HG03139 (cell line): ENCODE measurements around the gene FBLN2.

Experiments
- ATAC-seq: cut with Tn5 transposase; IDR thresholded peaks from one replicate; pipeline ENCODE4 v1.9.1; 2021; ENCODE audit not compliant: unreplicated experiment

The FBLN2 gene

DNA sequence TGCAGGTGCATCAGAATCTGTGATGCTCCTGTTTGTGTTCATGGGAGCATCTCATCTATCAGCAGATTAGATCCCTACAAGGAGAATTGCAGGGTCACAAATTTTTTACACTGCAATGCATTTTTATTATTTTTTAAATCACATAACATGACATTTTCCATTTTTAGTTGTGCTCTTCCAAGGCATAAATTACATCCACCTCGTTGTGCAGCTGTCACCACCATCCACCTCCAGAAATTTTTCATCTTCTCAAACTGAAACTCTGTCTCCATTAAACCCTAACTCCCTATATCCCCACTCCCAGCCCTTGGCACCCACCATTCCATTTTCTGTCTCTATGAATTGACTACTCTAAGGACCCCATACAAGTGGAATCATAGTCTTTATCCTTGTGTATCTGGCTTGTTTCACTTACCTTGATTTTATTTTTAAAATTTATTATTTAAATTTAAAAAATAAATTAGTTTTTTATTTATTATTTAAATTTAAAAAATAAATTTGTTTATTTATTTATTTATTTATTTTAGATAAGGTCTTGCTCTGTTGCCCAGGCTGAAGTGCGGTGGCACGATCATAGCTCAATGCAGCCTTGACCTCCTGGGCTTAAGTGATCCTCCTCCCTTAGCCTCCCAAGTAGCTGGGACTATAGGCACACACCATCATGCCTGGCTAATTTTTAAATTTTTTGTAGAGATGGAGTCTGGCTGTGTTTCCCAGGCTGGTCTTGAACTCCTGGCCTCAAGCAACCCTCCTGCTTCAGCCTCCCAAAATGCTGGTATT lies 47.7 kb downstream of the FBLN2 start:
- ATAC-seq, result no peak

DNA sequence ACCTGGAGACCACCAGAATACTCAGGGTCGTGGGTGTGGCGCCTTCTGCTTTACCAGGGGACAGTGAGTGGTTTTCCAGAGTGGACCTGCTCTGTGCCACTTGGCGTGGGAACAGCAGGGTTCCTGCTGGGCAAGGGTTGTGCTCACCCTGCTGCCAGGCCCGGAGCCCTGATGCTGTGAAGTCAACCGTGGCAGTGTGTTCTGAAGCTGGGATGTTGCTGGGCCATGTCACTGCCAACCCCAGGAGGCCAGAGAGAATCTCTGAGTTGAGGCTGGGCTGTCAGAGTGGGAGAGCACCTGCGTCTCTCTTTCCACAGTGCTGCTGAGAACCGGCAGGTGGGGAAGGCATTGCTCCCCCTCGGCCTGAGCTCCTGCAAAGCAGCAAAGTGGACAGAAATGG lies 48.7 kb downstream of the FBLN2 start:
- ATAC-seq, result no peak

DNA sequence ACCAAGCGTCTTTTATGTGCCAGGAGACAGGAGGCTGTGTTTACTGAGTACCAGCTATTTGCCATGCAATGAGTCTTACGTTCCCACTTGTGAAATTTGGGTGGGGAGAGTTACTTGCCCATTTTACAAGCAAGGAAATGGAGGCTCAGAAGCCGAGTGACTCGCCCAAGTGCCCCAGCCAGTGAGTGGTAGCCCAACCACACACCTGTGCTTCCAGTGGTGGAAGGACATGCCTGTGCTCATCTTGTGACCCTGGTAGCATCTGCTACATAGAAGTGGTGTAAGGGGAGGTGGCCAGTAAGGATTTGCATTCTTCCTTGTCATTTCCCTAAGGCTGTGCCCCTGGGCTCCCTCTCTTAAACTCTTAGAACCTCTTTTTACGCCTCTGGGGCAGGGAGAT lies 49.3 kb downstream of the FBLN2 start:
- no peak for ATAC-seq

DNA sequence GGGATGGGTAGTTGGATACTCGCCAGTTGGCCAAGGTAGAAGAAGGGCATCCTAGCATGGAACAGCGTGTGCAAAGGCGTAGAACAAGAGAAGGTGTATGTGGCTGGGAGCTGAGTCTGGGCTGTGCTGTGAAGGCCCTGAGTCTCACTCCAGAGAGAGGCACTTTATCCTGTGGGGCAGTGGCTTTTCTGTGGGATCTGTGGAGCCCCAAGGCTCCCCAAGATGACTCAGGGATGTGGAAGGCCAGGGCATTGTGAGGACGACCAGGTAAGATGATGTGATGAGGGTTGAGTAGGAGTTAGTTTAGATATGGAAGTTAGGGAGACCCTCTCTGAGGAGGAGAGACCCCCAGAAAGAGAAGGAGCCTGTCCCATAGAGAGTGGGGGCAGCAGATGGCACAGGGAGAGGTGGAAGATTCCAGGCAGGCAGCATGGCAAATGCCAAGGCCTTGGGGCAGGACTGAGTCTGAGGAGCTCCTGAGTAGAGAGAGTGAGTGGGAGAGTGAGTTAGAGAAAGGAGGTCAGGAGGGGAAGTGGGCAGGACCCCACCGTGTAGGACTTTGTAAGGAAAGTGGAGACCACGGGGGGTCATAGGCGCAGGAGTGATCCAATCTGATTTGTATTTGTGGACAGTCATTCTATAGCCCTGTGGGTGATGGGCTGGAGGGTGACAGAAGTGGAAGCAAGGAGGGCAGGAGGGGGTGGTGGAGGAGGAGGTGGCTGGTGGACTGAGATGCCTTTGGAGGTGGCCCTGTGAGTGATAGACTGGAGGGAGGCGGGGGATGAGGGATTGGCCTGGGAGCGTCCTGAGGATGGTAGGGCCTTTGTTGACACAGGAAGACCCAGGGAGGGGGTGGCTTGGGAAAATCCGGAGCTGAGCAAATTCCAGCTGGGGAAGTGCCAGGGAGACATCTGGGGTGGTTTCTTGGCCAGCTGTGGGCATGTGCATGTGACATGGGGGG lies 50.3 kb downstream of the FBLN2 start:
- ATAC-seq, result no peak

DNA sequence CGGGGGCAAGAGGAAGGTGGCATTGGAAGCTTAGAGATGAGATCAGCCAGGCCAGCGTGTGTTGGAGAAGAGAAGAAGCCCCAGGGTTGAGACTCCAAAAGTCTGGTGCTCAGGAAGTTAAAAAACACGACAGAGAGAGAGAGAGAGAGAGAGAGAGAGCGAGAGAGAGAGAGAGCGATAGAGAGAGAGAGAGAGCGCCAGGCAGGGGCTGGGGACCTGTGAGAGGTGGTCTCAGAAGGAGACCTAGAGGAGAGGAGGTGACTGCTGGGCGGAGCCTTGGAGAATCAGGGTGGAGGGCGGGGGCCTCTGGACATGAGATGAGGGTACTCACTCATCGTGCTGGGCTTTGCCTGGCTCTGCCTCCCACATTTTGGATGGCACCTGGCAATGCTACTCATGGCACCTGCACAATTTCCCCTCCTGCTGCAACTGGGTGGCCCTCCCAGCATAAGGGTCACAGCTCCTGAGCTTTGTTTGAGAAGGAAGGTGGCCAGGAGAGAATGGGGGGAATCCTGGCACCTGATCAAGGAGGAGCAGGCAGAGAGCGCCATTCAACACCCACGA lies 51.0 kb downstream of the FBLN2 start:
- ATAC-seq, result no peak

DNA sequence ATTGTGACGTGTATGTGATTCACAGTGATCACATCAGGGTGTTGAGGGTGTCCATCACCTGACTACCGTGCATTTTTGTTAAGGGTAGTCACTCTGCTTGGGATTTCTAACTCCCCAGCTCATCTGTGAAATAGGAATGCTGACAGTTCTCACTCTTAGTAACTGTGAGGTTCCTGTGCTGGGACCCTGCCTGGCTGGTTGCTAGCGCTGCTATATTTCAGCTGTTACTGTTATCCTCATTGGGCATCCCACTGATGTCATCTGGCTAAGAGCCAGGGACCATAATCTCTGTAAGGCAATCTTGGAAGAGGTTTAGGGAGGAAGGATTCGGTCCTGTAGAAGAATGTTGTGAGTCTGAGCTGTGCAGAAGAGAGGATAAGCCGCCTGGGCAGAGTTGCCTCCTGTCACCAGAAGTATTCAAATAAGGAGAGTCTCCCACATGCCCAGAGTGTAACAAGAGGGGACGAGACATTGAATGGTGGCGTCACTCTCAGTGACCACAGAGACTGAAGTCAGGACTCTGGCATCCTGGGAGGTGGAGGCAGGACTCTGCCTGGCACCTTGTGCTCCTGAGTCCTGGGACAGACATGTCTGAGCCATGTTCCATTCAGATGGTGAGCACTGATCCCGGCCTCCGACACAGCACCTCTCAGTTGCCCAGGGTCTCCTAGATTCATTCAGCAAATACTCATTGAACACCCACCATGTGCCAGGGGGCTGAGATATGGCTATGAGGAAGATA lies 52.2 kb downstream of the FBLN2 start:
- no peak for ATAC-seq

DNA sequence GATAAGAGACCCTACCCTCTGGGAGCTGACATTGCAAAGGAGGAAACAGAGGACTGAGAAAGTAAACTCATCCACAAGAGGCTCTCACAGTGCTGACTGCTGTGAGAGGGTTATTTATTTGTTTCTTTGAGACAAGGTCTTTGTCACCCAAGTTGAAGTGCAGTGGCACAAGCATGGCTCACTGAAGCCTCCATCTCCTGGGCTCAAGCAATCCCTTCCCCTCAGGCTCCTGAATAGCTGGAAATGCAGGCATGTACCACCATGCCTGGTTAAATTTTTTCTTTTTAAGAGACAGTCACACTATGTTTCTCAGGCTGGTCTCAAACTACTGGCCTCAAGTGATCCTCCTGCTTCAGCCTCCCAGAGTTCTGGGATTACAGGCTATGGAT lies 52.8 kb downstream of the FBLN2 start:
- no peak for ATAC-seq

DNA sequence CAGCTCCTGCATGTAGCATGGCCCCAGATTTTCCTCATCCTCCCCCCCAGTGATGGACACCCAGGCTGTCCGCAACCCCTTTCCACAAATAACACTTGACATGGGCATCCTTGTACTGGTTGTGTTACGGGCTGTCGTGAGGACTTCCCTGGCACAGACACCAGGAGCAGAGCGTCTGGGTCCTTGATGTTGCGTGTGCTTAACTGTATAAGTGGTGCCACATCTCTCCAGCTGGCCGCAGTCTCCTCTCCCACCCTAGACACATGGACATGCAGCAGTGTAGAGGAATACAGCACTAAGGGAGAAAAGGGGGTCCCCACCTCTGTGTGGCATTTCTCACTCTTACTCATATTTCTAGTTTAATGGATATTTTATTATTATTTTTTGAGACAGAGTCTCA lies 56.6 kb downstream of the FBLN2 start:
- ATAC-seq, result no peak

DNA sequence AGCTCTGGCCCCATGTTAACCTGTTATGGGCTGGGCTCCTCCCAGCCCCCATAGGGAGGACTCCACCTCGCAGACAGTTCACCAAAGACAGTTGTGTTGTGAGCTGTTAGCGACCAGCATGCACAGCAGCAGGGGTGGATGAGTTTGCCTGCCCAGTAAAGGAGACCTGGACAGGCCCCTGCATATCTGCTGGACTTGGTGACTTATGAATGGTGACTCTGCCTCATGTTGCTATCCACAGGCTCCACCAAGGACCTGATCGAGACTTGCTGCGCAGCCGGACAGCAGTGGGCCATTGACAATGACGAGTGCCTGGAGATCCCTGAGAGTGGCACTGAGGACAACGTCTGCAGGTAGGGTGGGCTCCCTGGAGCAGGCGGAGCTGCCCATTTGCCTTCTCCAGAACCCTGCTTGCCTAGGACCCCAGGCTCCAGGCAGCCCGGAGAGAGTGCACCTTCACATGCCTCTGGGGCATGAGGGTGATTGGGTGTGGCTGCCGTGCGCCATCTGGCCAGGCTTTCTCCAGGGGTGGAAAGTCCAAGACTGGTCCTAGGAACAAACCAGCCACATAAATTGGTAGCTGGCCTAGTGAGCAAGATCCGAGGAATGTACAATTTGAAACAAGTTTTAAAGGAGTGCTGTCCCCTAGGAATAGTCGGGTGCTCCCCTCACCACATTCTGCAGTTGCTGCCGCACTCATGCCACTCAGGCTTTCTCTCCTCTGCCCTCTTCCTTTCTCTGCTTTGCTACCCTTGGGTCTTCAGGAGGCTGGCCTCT lies 59.1 kb downstream of the FBLN2 start:
- ATAC-seq, result no peak

DNA sequence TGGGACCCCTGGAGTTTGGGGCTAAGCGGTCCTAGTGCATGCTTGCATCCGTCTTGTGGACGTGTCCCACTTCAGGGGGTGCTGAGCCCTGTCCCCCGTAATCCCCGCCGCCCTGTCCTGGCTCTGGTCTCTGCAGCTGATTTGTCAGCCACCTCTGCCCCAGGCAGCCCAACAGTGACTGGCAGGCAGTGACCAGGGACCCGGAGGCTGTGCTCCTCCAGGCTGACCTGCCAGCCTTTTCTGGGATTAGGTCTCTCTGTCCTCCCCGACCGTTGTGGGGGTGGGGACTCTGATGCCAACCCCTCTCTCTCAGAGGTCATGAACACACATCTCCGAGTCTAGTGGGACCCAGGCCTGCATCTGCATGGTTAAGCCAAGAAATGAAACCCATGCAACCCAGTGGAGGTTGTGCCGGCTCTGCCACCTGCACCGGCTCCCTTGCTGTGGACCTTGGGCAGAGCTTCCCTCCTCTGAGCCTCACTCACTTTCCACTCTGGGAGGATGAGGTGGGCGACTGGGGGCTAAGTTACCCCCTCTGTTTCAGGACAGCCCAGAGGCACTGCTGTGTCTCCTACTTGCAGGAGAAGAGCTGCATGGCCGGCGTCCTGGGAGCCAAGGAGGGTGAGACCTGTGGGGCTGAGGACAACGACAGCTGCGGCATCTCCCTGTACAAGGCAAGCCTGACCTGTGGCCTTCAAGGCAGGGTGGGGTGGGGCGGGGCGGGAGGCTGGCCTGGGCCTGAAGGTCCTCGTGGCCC lies 60.2 kb downstream of the FBLN2 start:
- no peak for ATAC-seq

DNA sequence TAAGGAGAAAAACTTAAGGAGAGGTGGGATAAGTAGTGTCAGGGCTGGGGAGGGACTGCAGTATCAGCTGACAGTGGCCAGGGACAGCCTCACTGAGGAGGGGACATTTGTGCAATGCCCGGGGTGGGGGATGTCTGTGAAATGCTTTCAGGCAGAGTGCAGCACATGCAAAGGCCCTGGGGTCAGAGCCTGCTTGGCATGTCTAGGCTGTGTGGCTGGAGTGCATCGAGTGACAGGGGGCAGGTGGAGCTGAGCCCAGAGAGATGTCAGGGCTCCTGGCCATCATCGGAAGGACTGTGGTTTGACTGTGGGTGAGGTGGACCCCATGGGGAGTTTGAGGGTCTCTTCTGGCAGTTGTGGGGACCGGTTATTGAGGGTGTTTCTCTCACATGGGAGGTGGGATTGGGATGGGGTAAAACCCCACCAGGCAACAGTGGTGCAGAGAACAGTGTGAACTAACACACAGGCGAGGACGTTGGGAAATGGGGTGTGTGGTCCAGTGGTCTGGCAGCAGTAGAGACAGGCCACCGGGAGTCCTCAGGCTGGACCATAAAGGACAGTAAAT lies 61.2 kb downstream of the FBLN2 start:
- no peak for ATAC-seq

DNA sequence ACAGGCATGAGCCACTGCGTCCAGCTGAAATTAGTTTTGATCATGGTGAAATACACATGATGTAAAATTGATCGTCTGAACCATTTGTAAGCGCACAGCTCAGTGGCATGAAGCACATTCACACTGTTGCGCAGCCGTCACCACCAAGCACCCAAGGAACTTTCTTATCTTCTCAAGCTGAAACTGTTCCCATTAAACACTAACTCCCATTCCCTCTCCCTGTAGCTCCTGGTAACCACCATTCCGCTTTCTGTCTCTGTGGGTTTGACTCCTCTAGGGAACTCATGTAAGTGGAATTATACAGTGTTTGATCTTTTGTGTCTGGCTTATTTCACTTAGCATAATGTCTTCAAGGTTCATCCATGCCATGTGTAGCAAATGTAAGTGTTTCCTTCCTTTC lies 62.3 kb downstream of the FBLN2 start:
- ATAC-seq, result no peak

DNA sequence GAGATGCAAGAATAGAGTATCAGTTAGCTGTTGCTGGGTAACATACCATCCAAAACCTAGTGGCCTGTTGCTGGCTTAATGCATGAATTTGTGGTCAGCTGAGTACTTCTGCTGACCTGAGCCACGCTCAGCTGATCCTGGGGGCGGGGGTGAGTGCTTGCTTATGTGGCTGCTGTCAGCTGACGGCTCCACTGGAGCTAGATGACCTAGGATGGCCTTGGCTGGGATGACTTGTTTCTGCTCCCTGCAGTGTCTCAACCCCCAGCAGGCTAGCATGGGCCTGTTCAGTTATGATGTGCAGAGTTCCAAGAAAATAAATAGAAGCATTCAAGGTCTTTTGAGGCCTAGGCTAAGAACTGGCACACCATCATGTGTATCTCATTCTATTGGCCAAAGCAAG lies 63.9 kb downstream of the FBLN2 start:
- no peak for ATAC-seq

DNA sequence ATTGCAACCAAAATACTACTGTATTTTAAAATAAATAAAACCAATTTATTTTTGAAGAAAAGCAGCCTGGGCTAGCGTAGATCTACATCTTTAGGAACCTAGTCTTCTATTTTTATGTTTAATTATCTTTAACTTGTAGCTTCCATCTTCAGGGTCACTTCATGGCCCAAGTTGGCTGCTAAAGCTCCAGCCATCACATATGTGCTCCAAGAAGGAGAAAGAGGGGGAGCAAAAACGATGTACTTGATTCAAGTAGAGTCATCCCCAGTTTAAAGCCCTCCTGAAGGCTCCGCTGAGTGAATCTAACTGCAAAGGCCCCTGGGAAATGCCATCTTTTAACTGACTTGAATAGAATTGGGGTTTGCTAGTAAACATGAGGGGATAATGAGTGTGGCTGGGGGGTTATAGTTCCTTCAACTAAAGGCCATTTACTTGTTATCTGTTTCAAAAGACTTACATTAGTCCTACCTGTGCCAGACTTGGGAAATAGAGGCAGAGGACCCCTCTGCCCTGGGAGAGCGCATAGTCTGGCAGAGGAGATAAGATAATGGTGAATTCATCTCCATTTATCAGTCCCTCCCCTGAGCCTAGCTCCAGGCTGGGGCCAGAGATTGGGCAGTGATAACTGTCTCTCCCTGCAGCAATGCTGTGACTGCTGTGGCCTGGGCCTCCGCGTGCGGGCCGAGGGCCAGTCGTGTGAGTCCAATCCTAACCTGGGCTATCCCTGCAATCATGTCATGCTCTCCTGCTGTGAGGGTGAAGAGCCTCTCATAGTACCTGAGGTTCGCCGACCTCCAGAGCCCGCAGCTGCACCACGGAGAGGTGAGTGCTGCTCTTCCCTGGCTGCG lies 64.6 kb downstream of the FBLN2 start:
- ATAC-seq, result no peak

DNA sequence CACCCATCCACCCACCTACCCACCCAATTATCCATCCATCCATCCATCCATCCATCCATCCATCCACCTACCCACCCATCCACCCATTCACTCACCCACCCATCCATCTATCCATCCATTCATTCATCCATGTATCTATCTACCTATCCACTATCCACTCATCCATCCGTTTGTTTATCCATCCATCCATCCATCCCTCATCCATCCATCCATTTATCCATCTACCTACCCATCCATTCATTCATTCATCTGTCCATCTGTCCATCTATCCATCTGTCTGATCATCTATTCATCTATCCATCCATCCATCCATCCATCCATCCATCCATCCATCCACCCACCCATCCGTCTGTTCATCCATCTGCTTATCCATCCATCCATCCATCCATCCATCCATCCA lies 65.7 kb downstream of the FBLN2 start:
- ATAC-seq, result no peak

DNA sequence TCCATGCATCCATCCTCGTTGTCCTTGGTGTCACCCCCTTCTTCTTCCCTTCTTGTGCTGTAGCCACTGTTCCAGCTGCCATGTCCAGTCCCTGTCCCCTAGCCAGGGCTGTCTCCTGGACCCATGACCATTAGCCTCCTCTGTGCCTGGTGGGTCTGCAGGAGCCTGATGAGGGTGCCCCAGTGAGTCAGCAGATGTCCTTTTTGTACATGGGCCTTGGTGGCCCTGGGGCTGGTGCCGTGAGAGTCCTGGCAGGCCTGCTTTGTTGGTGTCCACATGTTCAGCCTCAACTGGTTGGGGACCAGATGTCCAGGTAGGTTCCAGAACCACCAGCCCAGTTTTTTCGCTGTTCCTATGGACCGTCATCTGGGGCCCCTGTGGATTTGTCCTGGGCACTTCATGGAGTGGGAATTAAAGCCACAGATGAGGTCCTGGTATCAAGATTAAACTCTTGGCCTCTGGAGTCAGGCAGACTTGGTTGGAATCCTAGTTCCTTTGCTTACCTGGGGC lies 66.1 kb downstream of the FBLN2 start:
- ATAC-seq, result no peak

DNA sequence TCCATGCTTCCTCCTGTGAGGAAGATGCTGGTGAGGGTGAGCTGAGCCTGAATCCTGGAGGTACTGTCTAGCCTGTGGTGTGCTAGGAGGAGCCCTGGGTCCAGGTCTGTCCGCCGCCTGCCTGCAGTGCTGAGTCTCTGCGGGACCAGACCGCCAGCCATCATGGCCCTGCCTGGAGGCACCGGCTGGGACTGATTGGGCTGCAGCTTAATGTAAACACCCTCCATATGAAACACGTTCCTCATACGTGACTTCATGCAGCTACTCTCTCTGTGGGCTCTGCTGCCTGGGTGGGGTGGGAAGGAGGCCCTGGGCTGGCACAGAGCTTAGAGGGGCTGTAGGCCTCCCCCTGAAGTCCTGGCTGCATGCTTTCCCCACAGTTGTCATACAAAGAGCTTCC lies 67.4 kb downstream of the FBLN2 start:
- ATAC-seq, result no peak

DNA sequence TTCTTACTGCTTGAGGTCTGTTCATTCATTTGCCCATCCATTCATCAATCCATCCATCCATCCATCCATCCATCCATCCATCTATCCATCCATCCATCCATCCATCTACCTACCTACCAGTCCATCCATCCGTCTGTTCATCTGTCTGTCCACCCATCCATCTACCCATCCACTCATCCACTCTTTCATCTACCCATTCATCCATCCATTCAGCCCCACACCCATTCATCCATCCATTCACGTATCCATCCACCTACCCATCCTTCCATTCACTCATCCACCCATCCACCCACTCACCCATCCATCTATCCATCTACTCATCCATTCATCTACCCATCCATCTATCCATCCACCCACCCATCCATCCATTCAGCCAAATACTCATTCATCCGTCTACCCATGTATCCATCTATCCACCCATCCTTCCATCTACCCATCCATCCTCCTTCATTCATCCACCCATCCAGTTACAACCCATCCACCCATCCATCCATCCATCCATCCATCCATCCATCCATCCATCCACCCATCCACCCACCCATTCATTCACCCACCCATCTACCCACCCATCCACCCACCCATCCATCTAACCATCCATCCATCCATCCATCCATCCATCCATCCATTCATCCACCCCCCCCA lies 68.3 kb downstream of the FBLN2 start:
- no peak for ATAC-seq
